Heart left ventricle (tissue), 16 donors: Measurements from ENCODE around the gene GALNTL6. TPM values are rescaled to one million over a fixed set of nuclear protein-coding genes. Genes with fewer than 3 reads are reported as not detected.

ENCODE experiments used
- ATAC-seq, 4 donors: fragments of 200-7000 bp; cut with Tn5 transposase; one replicate each; pipeline ENCODE4 v1.9.1; 2020 to 2022; ENCODE audit warnings: moderate library complexity in 4 of 4, mild to moderate bottlenecking in 3 of 4, moderate number of reproducible peaks in 1 of 4
- DNase-seq, 5 donors: peaks; one replicate each; pipeline ENCODE4 v3.0.0-alpha.2; 2020
- H3K27ac ChIP-seq, 12 donors: fragments of 200-600 bp; sonication (generic) in 4 of 12; one replicate each; pipeline versions ENCODE4 v1.5.0 to v1.8.0; 2016 to 2022; ENCODE audit warnings: mild to moderate bottlenecking in 2 of 12
- H3K27me3 ChIP-seq, 9 donors: fragments of 200-600 bp; sonication (generic) in 2 of 9; one replicate each; pipeline versions ENCODE4 v1.5.1 to v1.8.0; 2016 to 2022; ENCODE audit warnings: mild to moderate bottlenecking in 3 of 9
- H3K36me3 ChIP-seq, 9 donors: fragments of 200-600 bp; sonication (generic) in 2 of 9; one replicate each; pipeline versions ENCODE4 v1.5.0 to v1.8.0; 2018 to 2022; ENCODE audit warnings: mild to moderate bottlenecking in 2 of 9
- H3K4me1 ChIP-seq, 12 donors: fragments of 200-600 bp; sonication (generic) in 4 of 12; one replicate each; pipeline versions ENCODE4 v1.5.0 to v1.8.0; 2016 to 2022; ENCODE audit warnings: mild to moderate bottlenecking in 3 of 12
- H3K4me3 ChIP-seq, 12 donors: fragments of 200-600 bp; sonication (generic) in 4 of 12; one replicate each; pipeline versions ENCODE4 v1.5.0 to v1.8.0; 2017 to 2022; ENCODE audit warnings: mild to moderate bottlenecking in 9 of 12, moderate library complexity in 4 of 12
- H3K9me3 ChIP-seq, 12 donors: fragments of 200-600 bp; sonication (generic) in 4 of 12; one replicate each; pipeline versions ENCODE4 v1.5.0 to v1.8.0; 2016 to 2022; ENCODE audit warnings: mild to moderate bottlenecking in 1 of 12
- CTCF ChIP-seq, 12 donors: fragments of 200-600 bp; sonication (generic) in 4 of 12; IDR thresholded peaks; one replicate each; pipeline versions ENCODE4 v1.5.0 to v1.8.0; 2018 to 2022; ENCODE audit warnings: antibody characterized with exemption in 12 of 12, mild to moderate bottlenecking in 5 of 12
- POLR2A ChIP-seq, 2 donors: fragments of 450-650 bp; IDR thresholded peaks; one replicate each; pipeline ENCODE4 v1.6.1; 2017; ENCODE audit warnings: antibody characterized with exemption in 2 of 2, mild to moderate bottlenecking in 2 of 2, moderate library complexity in 2 of 2
- WGBS, 4 donors: extraction: QIAGEN DNeasy Blood & Tissue Kit in 2 of 4; methylation state at CpG; one replicate each; pipeline versions ENCODE4 v1.1.5 to v1.1.7; 2013 to 2018; 5-methylcytosine and 5-hydroxymethylcytosine counted together
- intact Hi-C, 10 donors: fragments of 100-400 bp; cut with DNase I; formaldehyde crosslinking; loops; one replicate each; pipeline versions ENCODE4 v1.11.1 to v1.14.2; 2022
- polyA plus RNA-seq, 2 donors: library from polyadenylated mRNA; stranded (reverse); fragments of 200-250 nt; gene quantifications; one replicate each; pipeline ENCODE4 v1.2.3, GENCODE V29; 2013
- total RNA-seq, 9 donors: library from RNA; depleted of rRNA in 2 of 9; stranded (reverse); fragments of >200 nt in 2 of 9; fragmentation: NEBNext Ultra II Directional in 3 of 9; extraction: Animal tissue kit (Norgen Biotek cat#: 25700) in 3 of 9; gene quantifications; one replicate each; pipeline versions ENCODE4 v1.1.0 to v1.2.4, GENCODE V29; 2016 to 2023
- donor health status: ischemic (EF 13 %, LVEDD 7.1; RV severe dilation, severe dysfunction).
- donor health status: healthy with polysubstance abuse.
- donor health status: DM: no; HTN: yes; CAD: no.
- donor health status: DM: no; HTN: no; CAD: no.
- donor health status: ischemic (EF 25% LVEDD 6.9; RV normal size, moderate dysfunction).
- donor health status: ischemic (EF 25% LVEDD 5.7; RV mildly dilated, moderate dysfunction).
- donor health status: healthy.
- donor health status: DM: yes; HTN: yes; CAD: no.
- donor health status: ischemic (EF 35%, LVEDD 5.7; RV mildly dilated, moderate dysfunction).
- donor health status: nonischemic (EF 11% LVEDD 7.7; RV severe dilation, severe dysfunction).
- donor health status: DM: yes; HTN: yes; CAD: no.
- donor health status: PGD.
- donor health status: ischemic (EF 29% LVEDD 5.4; RV normal size, mild dysfunction).
- donor health status: nonischemic (EF 23%, LVEDD 6.1; RV moderate dilation, normal function).

Gene GALNTL6
- total and polyA plus RNA-seq, 11 donors, result 0.33 to 0.52 TPM; not detected in 9

GRCh38 chr4:173013232-173013930, 1200.2 kb downstream of the GALNTL6 start:
- 17 to 19% (median 17%) methylated on average over 6 of the region's 6 CpGs for WGBS, 4 donors
- DNase-seq, result peak in 1 of 5 donors; percentile 23
- intact Hi-C loops, result loop anchor here (1.0 to 10.0 kb wide), 8 partner anchors 243 to 404 kb away; no protein-coding TSS in a partner anchor

GRCh38 chr4:173014113-173014558, 1200.9 kb downstream of the GALNTL6 start:
- H3K4me1 ChIP-seq, result peaks cover 0 to 5% (median 0%) of the 10 kb centered on the region in 12 donors
- WGBS, 4 donors, result 40 to 55% (median 47%) methylated on average over 4 of the region's 4 CpGs
- intact Hi-C loops, result loop anchor here in 6 of 10 donors (2.0 to 10.0 kb wide), 5 partner anchors 243 to 403 kb away; no protein-coding TSS in a partner anchor
- TF ChIP-seq POLR2A (IDR thresholded peaks at IDR 0.05), result no peak
- peak in 1 of 12 donors; percentile 23 for TF ChIP-seq CTCF (IDR thresholded peaks at IDR 0.05)
- peak in 3 of 5 donors; percentile 26 to 34 (median 30) for DNase-seq
- ATAC-seq, result peak; percentile 60 to 74 (median 68)
- H3K27me3 ChIP-seq, result no peaks in the 10 kb centered on the region
- no peaks in the 10 kb centered on the region for H3K9me3 ChIP-seq
- no peak overlapping the region for H3K4me3 ChIP-seq
- H3K36me3 ChIP-seq, result no peaks in the 10 kb centered on the region
- H3K27ac ChIP-seq, result no peak overlapping the region

More at GRCh38 chr4:173013232-173013930, 1200.2 kb downstream of the GALNTL6 start:
- TF ChIP-seq CTCF (IDR thresholded peaks at IDR 0.05) (peak; percentile 56 to 92 (median 70)), POLR2A (IDR thresholded peaks at IDR 0.05) (no peak)
- Histone ChIP-seq H3K4me3 (no peak overlapping the region), H3K27ac (no peak overlapping the region), H3K27me3 (no peaks in the 10 kb centered on the region), H3K4me1 (peaks cover 0 to 5% (median 0%) of the 10 kb centered on the region in 12 donors), H3K36me3 (no peaks in the 10 kb centered on the region), H3K9me3 (no peaks in the 10 kb centered on the region)
- ATAC-seq, result peak in 3 of 4 donors; percentile 46 to 71 (median 64)

- H3K27ac ChIP-seq, result no peak overlapping the region
- no peaks in the 10 kb centered on the region for H3K27me3 ChIP-seq
- DNase-seq (no peak), ATAC-seq (no peak)
- intact Hi-C loops, result loop anchor here in 6 of 10 donors (2.0 to 10.0 kb wide), 5 partner anchors 242 to 402 kb away; no protein-coding TSS in a partner anchor
- H3K36me3 ChIP-seq, result no peaks in the 10 kb centered on the region
- H3K4me3 ChIP-seq, result no peak overlapping the region
- TF ChIP-seq CTCF (IDR thresholded peaks at IDR 0.05) (no peak), POLR2A (IDR thresholded peaks at IDR 0.05) (no peak)
- no peaks in the 10 kb centered on the region for H3K9me3 ChIP-seq
- peaks cover 0 to 5% (median 0%) of the 10 kb centered on the region in 12 donors for H3K4me1 ChIP-seq
- 90 to 94% (median 92%) methylated on average over 4 of the region's 4 CpGs for WGBS, 4 donors
Measured at GRCh38 chr4:173014836-173015235, 1201.6 kb downstream of the GALNTL6 start.

- ATAC-seq (no peak), DNase-seq (no peak)
- TF ChIP-seq POLR2A (IDR thresholded peaks at IDR 0.05) (no peak), CTCF (IDR thresholded peaks at IDR 0.05) (no peak)
- Histone ChIP-seq H3K27ac (no peak overlapping the region), H3K4me3 (no peak overlapping the region), H3K9me3 (no peaks in the 10 kb centered on the region), H3K36me3 (no peaks in the 10 kb centered on the region), H3K27me3 (no peaks in the 10 kb centered on the region), H3K4me1 (peaks cover 0 to 5% (median 0%) of the 10 kb centered on the region in 12 donors)
- intact Hi-C loops, result loop anchor here in 1 of 10 donors (10.0 kb wide), 1 partner anchor 397 kb away; no protein-coding TSS in a partner anchor
Measured at GRCh38 chr4:173017802-173018201, 1204.6 kb downstream of the GALNTL6 start.
